ENCODE measurements around the gene CNTROB. TPM values are rescaled to one million over a fixed set of nuclear protein-coding genes. Genes with fewer than 3 reads are reported as not detected.

The CNTROB gene
- polyA plus RNA-seq, 2 of the 4 experiments (the other 2 are of a cell fraction), result 23.2 to 57.0 TPM

DNA sequence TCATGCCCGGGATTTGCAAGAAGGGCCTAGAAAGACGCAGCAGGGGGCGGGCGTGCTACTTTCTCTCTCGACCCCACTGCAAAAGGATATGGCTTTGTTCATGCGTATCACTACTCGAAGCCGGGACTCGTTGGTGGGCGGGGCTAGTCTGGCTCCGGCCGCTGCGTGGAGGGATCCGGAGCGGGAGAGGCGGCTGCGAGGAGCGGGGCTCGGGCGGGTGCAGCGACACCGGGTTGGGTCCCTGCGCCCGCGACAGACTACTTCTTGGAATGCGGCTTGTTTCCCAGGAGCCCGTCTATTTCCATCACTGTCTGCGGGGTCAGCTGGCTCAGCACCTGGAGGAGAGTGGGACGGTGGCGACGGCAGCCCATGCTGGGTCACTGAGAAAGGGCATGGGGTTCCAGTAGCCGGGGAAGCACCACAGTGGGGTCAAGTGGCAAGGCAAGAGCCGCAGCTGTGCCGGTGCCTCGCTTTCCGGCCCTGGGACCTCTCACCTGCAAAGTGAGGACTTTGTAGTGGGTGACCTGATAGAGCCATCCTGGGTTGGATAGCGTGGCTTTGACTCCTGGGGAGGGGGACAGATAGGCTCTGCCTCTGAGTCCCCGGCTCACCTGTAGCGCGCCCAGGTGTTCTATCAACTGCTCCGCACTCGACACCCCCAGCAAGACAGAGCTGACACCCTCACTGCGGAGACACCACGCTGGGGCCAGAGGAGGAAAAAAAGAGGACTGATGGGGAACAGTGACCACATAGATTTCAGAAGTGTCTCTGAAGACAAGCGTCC, 9.0 kb upstream of the CNTROB start:
- TF ChIP-seq EP300 (IDR thresholded peaks at IDR 0.05), result no peak
- TF ChIP-seq GATA3 (IDR thresholded peaks at IDR 0.05; ENCODE audit: borderline replicate concordance), result no peak
- no peak for TF ChIP-seq NPAS2 (CRISPR knock-in tag; IDR thresholded peaks at IDR 0.05; ENCODE audit: borderline replicate concordance)
- TF ChIP-seq EHF (CRISPR knock-in tag; IDR thresholded peaks at IDR 0.05), result no peak
- TF ChIP-seq TFCP2L1 (CRISPR knock-in tag; IDR thresholded peaks at IDR 0.05), result no peak
- no peak for TF ChIP-seq FOSB (CRISPR knock-in tag; IDR thresholded peaks at IDR 0.05)
- TF ChIP-seq, protein P1, sequence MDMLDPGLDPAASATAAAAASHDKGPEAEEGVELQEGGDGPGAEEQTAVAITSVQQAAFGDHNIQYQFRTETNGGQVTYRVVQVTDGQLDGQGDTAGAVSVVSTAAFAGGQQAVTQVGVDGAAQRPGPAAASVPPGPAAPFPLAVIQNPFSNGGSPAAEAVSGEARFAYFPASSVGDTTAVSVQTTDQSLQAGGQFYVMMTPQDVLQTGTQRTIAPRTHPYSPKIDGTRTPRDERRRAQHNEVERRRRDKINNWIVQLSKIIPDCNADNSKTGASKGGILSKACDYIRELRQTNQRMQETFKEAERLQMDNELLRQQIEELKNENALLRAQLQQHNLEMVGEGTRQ (IDR thresholded peaks at IDR 0.05), result no peak
- no peak for TF ChIP-seq CHD4 (IDR thresholded peaks at IDR 0.05; ENCODE audit: borderline replicate concordance)
- TF ChIP-seq, protein P2, sequence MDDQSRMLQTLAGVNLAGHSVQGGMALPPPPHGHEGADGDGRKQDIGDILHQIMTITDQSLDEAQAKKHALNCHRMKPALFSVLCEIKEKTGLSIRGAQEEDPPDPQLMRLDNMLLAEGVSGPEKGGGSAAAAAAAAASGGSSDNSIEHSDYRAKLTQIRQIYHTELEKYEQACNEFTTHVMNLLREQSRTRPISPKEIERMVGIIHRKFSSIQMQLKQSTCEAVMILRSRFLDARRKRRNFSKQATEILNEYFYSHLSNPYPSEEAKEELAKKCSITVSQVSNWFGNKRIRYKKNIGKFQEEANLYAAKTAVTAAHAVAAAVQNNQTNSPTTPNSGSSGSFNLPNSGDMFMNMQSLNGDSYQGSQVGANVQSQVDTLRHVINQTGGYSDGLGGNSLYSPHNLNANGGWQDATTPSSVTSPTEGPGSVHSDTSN (IDR thresholded peaks at IDR 0.05), result no peak
- Histone ChIP-seq H3K4me3 (no peak overlapping the region), H3K4me2 (peak overlapping the region; percentile 21; the same call in 1 of the 3 replicates), H3K27ac (no peak overlapping the region), H3K9me3 (no peaks in the 10 kb centered on the region), H3K4me1 (no peaks in the 10 kb centered on the region)
- 84% methylated on average over 45 of the region's 45 CpGs for WGBS (ENCODE audit: missing lambda C conversion rate)
- FAIRE-seq (no peak), DNase-seq (ENCODE audit: low read depth in 1 of 2, low spot score in 1 of 2) (peak in 1 of 2 experiments; percentile 31), ATAC-seq (peak in 1 of 2 experiments; percentile 25; a peak in 2 of 6 replicates)
- POLR2A ChIA-PET, result interaction anchor here (1.0 to 2.2 kb wide), 2 partner anchors 9 to 66 kb away, joined by 3 to 8 read pairs; partner anchors contain the start of genes CNTROB, NAA38 and TRAPPC1
- CTCF ChIA-PET, result interaction anchor here (0.5 to 14.7 kb wide), 3 partner anchors 10 to 72 kb away, joined by 3 to 372 read pairs (median 3); no protein-coding TSS in a partner anchor

DNA sequence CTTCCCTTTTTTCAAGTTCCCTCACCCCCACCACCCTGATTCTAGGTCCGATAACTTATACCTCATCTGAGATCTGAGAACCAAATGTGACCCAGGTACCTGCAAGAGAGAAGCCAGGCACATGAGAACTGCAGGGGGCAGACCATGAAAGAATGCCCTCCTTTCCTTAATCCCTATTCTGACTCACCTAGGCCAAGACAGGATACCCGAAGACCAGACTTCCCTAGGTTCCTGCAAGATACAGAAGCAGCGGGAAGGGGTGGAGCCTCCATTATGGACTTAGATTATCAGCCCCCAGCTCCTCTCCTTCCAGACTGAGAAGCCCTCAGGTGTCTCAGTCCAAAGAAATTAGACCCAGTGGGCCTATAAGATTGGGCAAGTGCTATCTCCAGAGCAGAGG, 4.4 kb upstream of the CNTROB start:
- Histone ChIP-seq H3K9me3 (no peaks in the 10 kb centered on the region), H3K4me2 (no peak overlapping the region), H3K4me1 (peaks cover 7% of the 10 kb centered on the region), H3K27ac (no peak overlapping the region), H3K4me3 (no peak overlapping the region)
- ChIA-PET POLR2A (no interaction called here), CTCF (interaction anchor here (0.8 to 9.0 kb wide), 7 partner anchors 11 to 191 kb away, joined by 3 to 108 read pairs (median 5); partner anchors contain the start of genes ALOXE3 and RNF227)
- WGBS (ENCODE audit: missing lambda C conversion rate), result 78% methylated on average over 3 of the region's 3 CpGs
- TF ChIP-seq MAFK (IDR thresholded peaks at IDR 0.05; ENCODE audit: partially characterized antibody) (no peak), CEBPB (IDR thresholded peaks at IDR 0.05) (no peak), JUN (IDR thresholded peaks at IDR 0.05) (no peak), FOSL2 (IDR thresholded peaks at IDR 0.05) (no peak), FOSL2 (CRISPR knock-in tag; IDR thresholded peaks at IDR 0.05) (no peak), ZFP36 (IDR thresholded peaks at IDR 0.05; ENCODE audit: borderline replicate concordance, partially characterized antibody) (no peak), HOXB5 (CRISPR knock-in tag; IDR thresholded peaks at IDR 0.05) (no peak), TFCP2L1 (CRISPR knock-in tag; IDR thresholded peaks at IDR 0.05) (no peak), CBX8 (IDR thresholded peaks at IDR 0.05) (no peak), POLR2A (IDR thresholded peaks at IDR 0.05; ENCODE audit: low read length) (no peak), EHMT2 (IDR thresholded peaks at IDR 0.05; ENCODE audit: low read depth) (no peak), MYC (IDR thresholded peaks at IDR 0.05; ENCODE audit: borderline replicate concordance, low read length) (no peak)
- TF ChIP-seq, protein P3, sequence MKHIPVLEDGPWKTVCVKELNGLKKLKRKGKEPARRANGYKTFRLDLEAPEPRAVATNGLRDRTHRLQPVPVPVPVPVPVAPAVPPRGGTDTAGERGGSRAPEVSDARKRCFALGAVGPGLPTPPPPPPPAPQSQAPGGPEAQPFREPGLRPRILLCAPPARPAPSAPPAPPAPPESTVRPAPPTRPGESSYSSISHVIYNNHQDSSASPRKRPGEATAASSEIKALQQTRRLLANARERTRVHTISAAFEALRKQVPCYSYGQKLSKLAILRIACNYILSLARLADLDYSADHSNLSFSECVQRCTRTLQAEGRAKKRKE (CRISPR knock-in tag; IDR thresholded peaks at IDR 0.05; ENCODE audit: low read depth), result no peak
- TF ChIP-seq, protein P4, sequence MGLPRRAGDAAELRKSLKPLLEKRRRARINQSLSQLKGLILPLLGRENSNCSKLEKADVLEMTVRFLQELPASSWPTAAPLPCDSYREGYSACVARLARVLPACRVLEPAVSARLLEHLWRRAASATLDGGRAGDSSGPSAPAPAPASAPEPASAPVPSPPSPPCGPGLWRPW (IDR thresholded peaks at IDR 0.05), result no peak
- TF ChIP-seq, protein P5, sequence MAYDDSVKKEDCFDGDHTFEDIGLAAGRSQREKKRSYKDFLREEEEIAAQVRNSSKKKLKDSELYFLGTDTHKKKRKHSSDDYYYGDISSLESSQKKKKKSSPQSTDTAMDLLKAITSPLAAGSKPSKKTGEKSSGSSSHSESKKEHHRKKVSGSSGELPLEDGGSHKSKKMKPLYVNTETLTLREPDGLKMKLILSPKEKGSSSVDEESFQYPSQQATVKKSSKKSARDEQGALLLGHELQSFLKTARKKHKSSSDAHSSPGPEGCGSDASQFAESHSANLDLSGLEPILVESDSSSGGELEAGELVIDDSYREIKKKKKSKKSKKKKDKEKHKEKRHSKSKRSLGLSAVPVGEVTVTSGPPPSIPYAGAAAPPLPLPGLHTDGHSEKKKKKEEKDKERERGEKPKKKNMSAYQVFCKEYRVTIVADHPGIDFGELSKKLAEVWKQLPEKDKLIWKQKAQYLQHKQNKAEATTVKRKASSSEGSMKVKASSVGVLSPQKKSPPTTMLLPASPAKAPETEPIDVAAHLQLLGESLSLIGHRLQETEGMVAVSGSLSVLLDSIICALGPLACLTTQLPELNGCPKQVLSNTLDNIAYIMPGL (CRISPR knock-in tag; IDR thresholded peaks at IDR 0.05; ENCODE audit: borderline replicate concordance), result no peak
- TF ChIP-seq, protein P6, sequence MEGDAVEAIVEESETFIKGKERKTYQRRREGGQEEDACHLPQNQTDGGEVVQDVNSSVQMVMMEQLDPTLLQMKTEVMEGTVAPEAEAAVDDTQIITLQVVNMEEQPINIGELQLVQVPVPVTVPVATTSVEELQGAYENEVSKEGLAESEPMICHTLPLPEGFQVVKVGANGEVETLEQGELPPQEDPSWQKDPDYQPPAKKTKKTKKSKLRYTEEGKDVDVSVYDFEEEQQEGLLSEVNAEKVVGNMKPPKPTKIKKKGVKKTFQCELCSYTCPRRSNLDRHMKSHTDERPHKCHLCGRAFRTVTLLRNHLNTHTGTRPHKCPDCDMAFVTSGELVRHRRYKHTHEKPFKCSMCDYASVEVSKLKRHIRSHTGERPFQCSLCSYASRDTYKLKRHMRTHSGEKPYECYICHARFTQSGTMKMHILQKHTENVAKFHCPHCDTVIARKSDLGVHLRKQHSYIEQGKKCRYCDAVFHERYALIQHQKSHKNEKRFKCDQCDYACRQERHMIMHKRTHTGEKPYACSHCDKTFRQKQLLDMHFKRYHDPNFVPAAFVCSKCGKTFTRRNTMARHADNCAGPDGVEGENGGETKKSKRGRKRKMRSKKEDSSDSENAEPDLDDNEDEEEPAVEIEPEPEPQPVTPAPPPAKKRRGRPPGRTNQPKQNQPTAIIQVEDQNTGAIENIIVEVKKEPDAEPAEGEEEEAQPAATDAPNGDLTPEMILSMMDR (IDR thresholded peaks at IDR 0.05), result no peak
- DNase-seq (ENCODE audit: low read depth in 1 of 2, low spot score in 1 of 2) (no peak), ATAC-seq (no peak), FAIRE-seq (no peak)
